GM12878 (cell line): Measurements from ENCODE around the gene POLR2F. TPM values are rescaled to one million over a fixed set of nuclear protein-coding genes. Genes with fewer than 3 reads are reported as not detected.

Experiments used
- ATAC-seq: fragments of 200-7000 bp; cut with Tn5 transposase; 3 replicates; pipeline ENCODE4 v1.9.1; 2020; ENCODE audit warnings: mild to moderate bottlenecking, moderate library complexity
- BruUV-seq: library from RNA; stranded (reverse); fragments of 400-500 nt; replicated peaks from 2 replicates; lab custom pipeline; 2021; lab: Mats Ljungman, UMichigan
- CTCF ChIA-PET: fragments of 300-600 bp; sonication (Branson Sonifier 250); formaldehyde crosslinking; extraction: SDS; loops from one replicate; lab custom pipeline; 2021; ENCODE audit warnings: inconsistent platforms; lab: Yijun Ruan, JAX
- POLR2A ChIA-PET: fragments of 350-600 bp; formaldehyde crosslinking; extraction: SDS; loops from one replicate; lab custom pipeline; 2021; ENCODE audit warnings: inconsistent platforms; lab: Charles Lee
- RAD21 ChIA-PET: fragments of 300-600 bp; sonication (Branson Sonifier 250); formaldehyde crosslinking; loops from one replicate; lab custom pipeline; 2023; ENCODE audit warnings: antibody characterized with exemption; ENCODE audit not compliant: unreplicated experiment; lab: Charles Lee
- SMC1A ChIA-PET: fragments of 300-600 bp; sonication (Branson Sonifier 250); formaldehyde crosslinking; loops from one replicate; lab custom pipeline; 2023; ENCODE audit not compliant: unreplicated experiment, uncharacterized antibody; lab: Charles Lee
- DNase-seq: peaks from one replicate; pipeline ENCODE4 v3.0.0-alpha.2; 2011; ENCODE audit warnings: low read depth, low spot score
- FAIRE-seq: peaks from 3 replicates; lab custom pipeline; 2011; peaks lifted over from hg19 to GRCh38; lab: Jason Lieb, UNC
- H2AFZ ChIP-seq: 2 replicates; pipeline ENCODE4 v1.6.0; 2011; ENCODE audit warnings: low read depth, low read length, control low read depth; ENCODE audit not compliant: control insufficient read depth
- H3K27ac ChIP-seq: 2 replicates; pipeline ENCODE4 v1.5.1; 2011; ENCODE audit warnings: control low read depth; ENCODE audit not compliant: control insufficient read depth, insufficient read depth
- H3K27me3 ChIP-seq, 2 experiments: replicated peaks in 1 of 2; 2 replicates each; pipeline versions ENCODE4 v1.6.0 to v1.6.1; 2011; ENCODE audit warnings: low read length in 1 of 2; ENCODE audit not compliant: control insufficient read depth in 2 of 2, insufficient read depth in 2 of 2
- H3K36me3 ChIP-seq, 2 experiments: 2 replicates each; pipeline ENCODE4 v1.5.1; 2011; ENCODE audit warnings: low read length in 1 of 2; ENCODE audit not compliant: control insufficient read depth in 2 of 2, insufficient read depth in 2 of 2
- H3K4me1 ChIP-seq: 2 replicates; pipeline ENCODE4 v1.6.1; 2011; ENCODE audit warnings: mild to moderate bottlenecking, low read length, moderate library complexity, mixed read lengths; ENCODE audit not compliant: control insufficient read depth, insufficient read depth
- H3K4me2 ChIP-seq: 2 replicates; pipeline ENCODE4 v1.6.0; 2011; ENCODE audit warnings: control low read depth; ENCODE audit not compliant: control insufficient read depth, insufficient read depth
- H3K4me3 ChIP-seq: fragments of 200-600 bp; sonication (generic); 2 replicates; pipeline ENCODE4 v1.5.1; 2016
- H3K79me2 ChIP-seq: 2 replicates; pipeline ENCODE4 v1.6.0; 2011; ENCODE audit warnings: low read length; ENCODE audit not compliant: control insufficient read depth, insufficient read depth
- H3K9ac ChIP-seq: 2 replicates; pipeline ENCODE4 v1.8.0; 2011; ENCODE audit warnings: low read length, control low read depth, mixed read lengths; ENCODE audit not compliant: control insufficient read depth, insufficient read depth
- H3K9me3 ChIP-seq: replicated peaks from 3 replicates; pipeline ENCODE4 v1.5.1; 2011; ENCODE audit warnings: mild to moderate bottlenecking, low read length; ENCODE audit not compliant: control insufficient read depth, insufficient read depth
- H4K20me1 ChIP-seq: 2 replicates; pipeline ENCODE4 v1.6.0; 2011; ENCODE audit not compliant: control insufficient read depth, insufficient read depth
- CBFB ChIP-seq: IDR thresholded peaks from 2 replicates; pipeline ENCODE4 v1.6.1; 2016; ENCODE audit warnings: antibody characterized with exemption, low read depth
- ESRRA ChIP-seq: IDR thresholded peaks from 2 replicates; pipeline ENCODE4 v1.6.1; 2012; ENCODE audit warnings: mild to moderate bottlenecking, low read length, improper control_type of control experiment
- ETV6 ChIP-seq, 2 experiments: fragments of 450-650 bp in 1 of 2; IDR thresholded peaks in 1 of 2; conservative IDR thresholded peaks in 1 of 2; 2 replicates each; pipeline ENCODE4 v1.6.1; 2014; ENCODE audit warnings: antibody characterized with exemption in 1 of 2, borderline replicate concordance in 1 of 2, low read depth in 1 of 2, mild to moderate bottlenecking in 1 of 2, moderate library complexity in 1 of 2
- JUND ChIP-seq: IDR thresholded peaks from 2 replicates; pipeline ENCODE4 v1.6.1; 2012; ENCODE audit warnings: low read depth, mild to moderate bottlenecking, low read length, improper control_type of control experiment, moderate library complexity
- MXI1 ChIP-seq: fragments of 150-350 bp; IDR thresholded peaks from 2 replicates; pipeline ENCODE4 v1.6.1; 2011; ENCODE audit warnings: low read depth, mild to moderate bottlenecking, inconsistent platforms, low read length, improper control_type of control experiment
- RELA ChIP-seq: fragments of 450-650 bp; IDR thresholded peaks from 2 replicates; pipeline ENCODE4 v1.8.0; 2014; ENCODE audit warnings: borderline replicate concordance; ENCODE audit not compliant: partially characterized antibody
- REST ChIP-seq: IDR thresholded peaks from 2 replicates; pipeline ENCODE4 v1.6.1; 2012; ENCODE audit warnings: mild to moderate bottlenecking, low read depth, low read length
- SREBF1 ChIP-seq: IDR thresholded peaks from 2 replicates; pipeline ENCODE4 v1.6.1; 2012; ENCODE audit warnings: mild to moderate bottlenecking, low read length
- TARDBP ChIP-seq: IDR thresholded peaks from 2 replicates; pipeline ENCODE4 v1.6.1; 2016; ENCODE audit warnings: borderline replicate concordance
- TCF3 ChIP-seq: IDR thresholded peaks from 2 replicates; pipeline ENCODE4 v1.6.1; 2012; ENCODE audit warnings: low read depth, mild to moderate bottlenecking, low read length, borderline replicate concordance; ENCODE audit not compliant: insufficient read depth
- ZBTB4 ChIP-seq: fragments of 450-650 bp; formaldehyde crosslinking; IDR thresholded peaks from 2 replicates; pipeline ENCODE4 v1.4.0; 2022; ENCODE audit warnings: mild to moderate bottlenecking, moderate library complexity
- ZSCAN29 ChIP-seq: fragments of 450-650 bp; IDR thresholded peaks from 2 replicates; pipeline ENCODE4 v1.6.1; 2017; ENCODE audit warnings: mild to moderate bottlenecking, moderate library complexity
- WGBS: methylation state at CpG from one replicate; pipeline ENCODE4 v1.1.6; 2016; ENCODE audit warnings: low lambda C conversion rate; ENCODE audit not compliant: insufficient replicate concordance, insufficient coverage; ENCODE audit errors: missing lambda C conversion rate; 5-methylcytosine and 5-hydroxymethylcytosine counted together
- in situ Hi-C: fragments of 300-500 bp; cut with MboI; formaldehyde crosslinking; loops from 9 replicates; pipeline ENCODE4 v1.14.3; 2018; ENCODE audit warnings: mixed read lengths
- intact Hi-C: fragments of 100-400 bp; cut with micrococcal nuclease; formaldehyde crosslinking; loops from one replicate; pipeline ENCODE4 v1.14.2; 2022; ENCODE audit not compliant: unreplicated experiment
- polyA plus RNA-seq, 11 experiments: library from polyadenylated mRNA; depleted of rRNA in 4 of 11; unstranded in 6 of 11; stranded (reverse) in 5 of 11; fragments of >200 nt; fragmentation: Nextera tagmentation in 4 of 11; fragmentation: Illumina TruSeq in 1 of 11; extraction: Ambion mirVana in 4 of 11; extraction: Trizol in 1 of 11; gene quantifications; 1 replicate in 1 of 11; 2 replicates in 10 of 11; pipeline versions ENCODE4 v1.2.1 to v1.2.3, GENCODE V29; 2011 to 2016; ENCODE audit warnings: inconsistent platforms in 2 of 11, missing spikeins in 2 of 11, low read depth in 1 of 11
- total RNA-seq, 4 experiments: library from RNA; depleted of rRNA in 3 of 4; stranded (reverse); fragments of >200 nt in 3 of 4; fragmentation: Illumina TruSeq in 1 of 4; extraction: Trizol in 1 of 4; gene quantifications; 2 replicates each; pipeline versions ENCODE4 v1.2.1 to v1.2.3, GENCODE V29; 2013 to 2021

The POLR2F gene
- total and polyA plus RNA-seq, 10 of the 15 experiments (the other 5 are each of a cell fraction or from before 2014, with no cell fraction given): 71.9 to 218 (median 100.0) TPM

GRCh38 chr22:38009000-38009806 is 55.7 kb downstream of the POLR2F start (continued):
- TF ChIP-seq REST: no peak
- no peak for TF ChIP-seq ESRRA
- TF ChIP-seq MXI1: no peak
- TF ChIP-seq, all 136 proteins: peak for 0

GRCh38 chr22:38012604-38013072 is 59.1 kb downstream of the POLR2F start:
- ChIA-PET RAD21 (no interaction called here), CTCF (interaction anchor here (0.6 kb wide), 1 partner anchor 756 kb away, joined by 4 read pairs; no protein-coding TSS in a partner anchor), SMC1A (no interaction called here), POLR2A (no interaction called here)
- H4K20me1 ChIP-seq: no peaks in the 10 kb centered on the region
- ATAC-seq (no peak), DNase-seq (no peak), FAIRE-seq (no peak)
- no peak overlapping the region for H3K4me2 ChIP-seq
- H3K27me3 ChIP-seq: no peaks in the 10 kb centered on the region
- H3K79me2 ChIP-seq: no peaks in the 10 kb centered on the region
- no peaks in the 10 kb centered on the region for H3K4me1 ChIP-seq
- no TSS peak for BruUV-seq
- H3K9me3 ChIP-seq: no peaks in the 10 kb centered on the region
- no peaks in the 10 kb centered on the region for H3K36me3 ChIP-seq
- in situ Hi-C loops (no loop called here), intact Hi-C loops (no loop called here)
- H2AFZ ChIP-seq: no peak overlapping the region
- H3K4me3 ChIP-seq: no peak overlapping the region
- 78% methylated on average over 7 of the region's 7 CpGs for WGBS
- H3K9ac ChIP-seq: no peak overlapping the region
- H3K27ac ChIP-seq: no peak overlapping the region
- no peak for TF ChIP-seq ZSCAN29
- no peak for TF ChIP-seq SREBF1
- TF ChIP-seq RELA: no peak
- TF ChIP-seq ZBTB4 (CRISPR knock-in tag): no peak
- no peak for TF ChIP-seq ETV6 (conservative IDR thresholded peaks at IDR 0.05 in 1 of 2, IDR thresholded peaks at IDR 0.05 in 1 of 2; ENCODE audit: borderline replicate concordance in 1 of 2, low read depth in 1 of 2)
- TF ChIP-seq JUND: no peak
- no peak for TF ChIP-seq TCF3
- TF ChIP-seq CBFB: no peak
- TF ChIP-seq TARDBP: no peak
